Activated naive CD8-positive, alpha-beta T cell treated with anti-CD3 and anti-CD28 coated beads, Interleukin-2, amount 10 ng/mL, durations not matched to agents 7 days and 5 days (primary cell): Measurements from ENCODE around the gene TTF2. TPM values are rescaled to one million over a fixed set of nuclear protein-coding genes. Genes with fewer than 3 reads are reported as not detected.
A peak's percentile ranks its signal among the peaks of the same experiment; 100 is the strongest.

Experiments used
- ATAC-seq: fragments of 150-1000 bp; cut with Tn5 transposase; one replicate; pipeline ENCODE4 v1.10.0; 2021; ENCODE audit warnings: low read depth, moderate library complexity
- POLR2A ChIA-PET: fragments of 350-600 bp; sonication (Branson Sonifier 250); formaldehyde crosslinking; loops from one replicate; lab custom pipeline; 2021; ENCODE audit warnings: antibody characterized with exemption; lab: Charles Lee
- DNase-seq: peaks from one replicate; pipeline ENCODE4 v3.0.0; 2021
- H3K27ac Mint-ChIP-seq: one replicate; pipeline ENCODE4 v1.8.0; 2022; ENCODE audit warnings: mild to moderate bottlenecking, mixed read lengths
- H3K27me3 Mint-ChIP-seq: one replicate; pipeline ENCODE4 v1.8.0; 2022; ENCODE audit warnings: mild to moderate bottlenecking, moderate library complexity, mixed read lengths
- H3K36me3 Mint-ChIP-seq: one replicate; pipeline ENCODE4 v1.8.0; 2021; ENCODE audit warnings: mild to moderate bottlenecking, mixed read lengths
- H3K4me1 Mint-ChIP-seq: one replicate; pipeline ENCODE4 v1.8.0; 2021; ENCODE audit warnings: mixed read lengths
- H3K4me3 Mint-ChIP-seq: one replicate; pipeline ENCODE4 v1.8.0; 2022; ENCODE audit warnings: mild to moderate bottlenecking, moderate library complexity, mixed read lengths
- H3K9me3 Mint-ChIP-seq: one replicate; pipeline ENCODE4 v1.8.0; 2021; ENCODE audit warnings: mixed read lengths
- total RNA-seq, 2 experiments: library from RNA; stranded (reverse); gene quantifications; one replicate each; pipeline ENCODE4 v1.2.3, GENCODE V29; 2021

The TTF2 gene
- total RNA-seq, 2 experiments from 2014 or later: 79.4 to 82.9 TPM

- H3K9me3 Mint-ChIP-seq: no peaks in the 10 kb centered on the region
- H3K36me3 Mint-ChIP-seq: no peaks in the 10 kb centered on the region
- no peak overlapping the region for H3K27ac Mint-ChIP-seq
- ATAC-seq (no peak), DNase-seq (no peak)
- H3K4me3 Mint-ChIP-seq: peak overlapping the region; percentile 81
- peaks cover 10% of the 10 kb centered on the region for H3K27me3 Mint-ChIP-seq
- POLR2A ChIA-PET: no interaction called here
- H3K4me1 Mint-ChIP-seq: peaks cover 1% of the 10 kb centered on the region
Observed at GRCh38 chr1:117120774-117121588, 60.9 kb downstream of the TTF2 start.

GRCh38 chr1:117121589-117122329, 61.6 kb downstream of the TTF2 start, which contains the start of gene TRIM45:
TRIM45 (minus strand) TSS chr1:117121749; CDS start chr1:117121201, 548 bp downstream.
- Mint-ChIP-seq H3K9me3 (no peaks in the 10 kb centered on the region), H3K27me3 (peaks cover 13% of the 10 kb centered on the region), H3K27ac (peak within 1 kb of the TSS; percentile 8), H3K36me3 (no peaks in the 10 kb centered on the region), H3K4me3 (peak within 1 kb of the TSS; percentile 81), H3K4me1 (peaks cover 1% of the 10 kb centered on the region)
- POLR2A ChIA-PET: interaction anchor here (1.3 to 1.5 kb wide), 2 partner anchors 28 to 61 kb away, joined by 3 read pairs; partner anchors contain the start of gene TTF2
- ATAC-seq: peak; percentile 85
- peak; percentile 82 for DNase-seq

- Mint-ChIP-seq H3K36me3 (no peaks in the 10 kb centered on the region), H3K9me3 (no peaks in the 10 kb centered on the region), H3K27ac (no peak overlapping the region), H3K4me1 (peaks cover 1% of the 10 kb centered on the region), H3K4me3 (peak overlapping the region; percentile 81), H3K27me3 (peaks cover 15% of the 10 kb centered on the region)
- ATAC-seq (no peak), DNase-seq (no peak)
- POLR2A ChIA-PET: interaction anchor here (1.3 to 1.5 kb wide), 2 partner anchors 29 to 62 kb away, joined by 3 read pairs; partner anchors contain the start of gene TTF2
Observed at GRCh38 chr1:117122330-117123025, 62.4 kb downstream of the TTF2 start.

GRCh38 chr1:117123274-117123673, 63.1 kb downstream of the TTF2 start:
- Mint-ChIP-seq H3K36me3 (no peaks in the 10 kb centered on the region), H3K9me3 (no peaks in the 10 kb centered on the region), H3K4me1 (peaks cover 1% of the 10 kb centered on the region), H3K27me3 (peaks cover 15% of the 10 kb centered on the region), H3K27ac (no peak overlapping the region), H3K4me3 (peak overlapping the region; percentile 14)
- POLR2A ChIA-PET: interaction anchor here (1.5 kb wide), 1 partner anchor 63 kb away, joined by 3 read pairs; the partner anchor contains the start of gene TTF2
- DNase-seq: no peak
- no peak for ATAC-seq

- no peak overlapping the region for H3K27ac Mint-ChIP-seq
- H3K27me3 Mint-ChIP-seq: peaks cover 19% of the 10 kb centered on the region
- ATAC-seq (no peak), DNase-seq (no peak)
- POLR2A ChIA-PET: no interaction called here
- H3K4me3 Mint-ChIP-seq: no peak overlapping the region
- no peaks in the 10 kb centered on the region for H3K9me3 Mint-ChIP-seq
- peaks cover 4% of the 10 kb centered on the region for H3K4me1 Mint-ChIP-seq
- H3K36me3 Mint-ChIP-seq: no peaks in the 10 kb centered on the region
Observed at GRCh38 chr1:117124661-117125060, 64.5 kb downstream of the TTF2 start.

GRCh38 chr1:117127795-117128194, 67.7 kb downstream of the TTF2 start:
- Mint-ChIP-seq H3K4me3 (no peak overlapping the region), H3K4me1 (peaks cover 2% of the 10 kb centered on the region), H3K36me3 (no peaks in the 10 kb centered on the region), H3K9me3 (no peaks in the 10 kb centered on the region), H3K27ac (no peak overlapping the region), H3K27me3 (peaks cover 10% of the 10 kb centered on the region)
- POLR2A ChIA-PET: interaction anchor here (1.1 kb wide), 1 partner anchor 239 kb away, joined by 3 read pairs; the partner anchor contains the start of gene MAN1A2
- ATAC-seq: no peak
- DNase-seq: no peak

- DNase-seq (no peak), ATAC-seq (no peak)
- Mint-ChIP-seq H3K36me3 (no peaks in the 10 kb centered on the region), H3K4me1 (peaks cover 2% of the 10 kb centered on the region), H3K9me3 (no peaks in the 10 kb centered on the region), H3K4me3 (no peak overlapping the region), H3K27me3 (peaks cover 11% of the 10 kb centered on the region), H3K27ac (no peak overlapping the region)
- POLR2A ChIA-PET: interaction anchor here (1.1 kb wide), 1 partner anchor 239 kb away, joined by 3 read pairs; the partner anchor contains the start of gene MAN1A2
Observed at GRCh38 chr1:117128323-117129079, 68.4 kb downstream of the TTF2 start.

GRCh38 chr1:117130526-117130925, 70.4 kb downstream of the TTF2 start:
- H3K9me3 Mint-ChIP-seq: no peaks in the 10 kb centered on the region
- DNase-seq (no peak), ATAC-seq (no peak)
- no peaks in the 10 kb centered on the region for H3K36me3 Mint-ChIP-seq
- H3K27me3 Mint-ChIP-seq: peaks cover 20% of the 10 kb centered on the region
- H3K4me3 Mint-ChIP-seq: no peak overlapping the region
- no peak overlapping the region for H3K27ac Mint-ChIP-seq
- POLR2A ChIA-PET: no interaction called here
- peaks cover 2% of the 10 kb centered on the region for H3K4me1 Mint-ChIP-seq

GRCh38 chr1:117135329-117135728, 75.2 kb downstream of the TTF2 start:
- Mint-ChIP-seq H3K9me3 (no peaks in the 10 kb centered on the region), H3K4me3 (no peak overlapping the region), H3K27ac (no peak overlapping the region), H3K27me3 (peaks cover 11% of the 10 kb centered on the region), H3K4me1 (no peaks in the 10 kb centered on the region), H3K36me3 (no peaks in the 10 kb centered on the region)
- POLR2A ChIA-PET: no interaction called here
- ATAC-seq (no peak), DNase-seq (no peak)

GRCh38 chr1:117136749-117137148, 76.6 kb downstream of the TTF2 start:
- no peaks in the 10 kb centered on the region for H3K4me1 Mint-ChIP-seq
- no peak for DNase-seq
- no peak overlapping the region for H3K4me3 Mint-ChIP-seq
- POLR2A ChIA-PET: no interaction called here
- ATAC-seq: no peak
- H3K36me3 Mint-ChIP-seq: no peaks in the 10 kb centered on the region
- no peaks in the 10 kb centered on the region for H3K9me3 Mint-ChIP-seq
- no peak overlapping the region for H3K27ac Mint-ChIP-seq
- H3K27me3 Mint-ChIP-seq: peaks cover 13% of the 10 kb centered on the region

GRCh38 chr1:117137281-117137855, 77.2 kb downstream of the TTF2 start:
- no peak overlapping the region for H3K27ac Mint-ChIP-seq
- ATAC-seq (no peak), DNase-seq (no peak)
- no peak overlapping the region for H3K4me3 Mint-ChIP-seq
- H3K4me1 Mint-ChIP-seq: no peaks in the 10 kb centered on the region
- peaks cover 13% of the 10 kb centered on the region for H3K27me3 Mint-ChIP-seq
- POLR2A ChIA-PET: no interaction called here
- no peaks in the 10 kb centered on the region for H3K36me3 Mint-ChIP-seq
- no peaks in the 10 kb centered on the region for H3K9me3 Mint-ChIP-seq

GRCh38 chr1:117138106-117138505, 78.0 kb downstream of the TTF2 start:
- no peak for ATAC-seq
- POLR2A ChIA-PET: no interaction called here
- Mint-ChIP-seq H3K9me3 (no peaks in the 10 kb centered on the region), H3K27ac (no peak overlapping the region), H3K27me3 (peaks cover 13% of the 10 kb centered on the region), H3K36me3 (no peaks in the 10 kb centered on the region), H3K4me3 (no peak overlapping the region), H3K4me1 (no peaks in the 10 kb centered on the region)
- no peak for DNase-seq
